Rectal smooth muscle tissue (tissue), 1 donor: ENCODE results near the gene ALKBH7.

Experiments
- H3K27ac ChIP-seq: one replicate; pipeline ENCODE4 v1.7.0; 2013; ENCODE audit warnings: low read depth, low read length, inconsistent platforms
- H3K27me3 ChIP-seq: one replicate; pipeline ENCODE4 v1.7.0; 2013; ENCODE audit warnings: low read length; ENCODE audit not compliant: control insufficient read depth, insufficient read depth
- H3K36me3 ChIP-seq: one replicate; pipeline ENCODE4 v1.7.0; 2013; ENCODE audit warnings: low read length; ENCODE audit not compliant: control insufficient read depth, insufficient read depth
- H3K4me1 ChIP-seq: one replicate; pipeline ENCODE4 v1.7.0; 2013; ENCODE audit warnings: low read length; ENCODE audit not compliant: control insufficient read depth, insufficient read depth
- H3K4me3 ChIP-seq: one replicate; pipeline ENCODE4 v1.7.0; 2013; ENCODE audit warnings: low read length
- H3K9ac ChIP-seq: one replicate; pipeline ENCODE4 v1.7.0; 2013; ENCODE audit warnings: low read length

Gene ALKBH7

GRCh38 chr19:6413291-6413690 lies 40.7 kb downstream of the ALKBH7 start:
- H3K27me3 ChIP-seq = no peaks in the 10 kb centered on the region
- H3K4me3 ChIP-seq = no peak overlapping the region
- peaks cover 37% of the 10 kb centered on the region for H3K36me3 ChIP-seq
- no peaks in the 10 kb centered on the region for H3K4me1 ChIP-seq
- H3K9ac ChIP-seq = no peak overlapping the region
- no peak overlapping the region for H3K27ac ChIP-seq

- peaks cover 39% of the 10 kb centered on the region for H3K36me3 ChIP-seq
- no peak overlapping the region for H3K27ac ChIP-seq
- no peak overlapping the region for H3K9ac ChIP-seq
- H3K27me3 ChIP-seq = no peaks in the 10 kb centered on the region
- no peak overlapping the region for H3K4me3 ChIP-seq
- no peaks in the 10 kb centered on the region for H3K4me1 ChIP-seq
Measured at GRCh38 chr19:6413721-6414643, 41.4 kb downstream of the ALKBH7 start.

- no peak overlapping the region for H3K27ac ChIP-seq
- H3K27me3 ChIP-seq = no peaks in the 10 kb centered on the region
Measured at GRCh38 chr19:6414793-6415590, 42.4 kb downstream of the ALKBH7 start.

GRCh38 chr19:6415591-6416190 lies 43.1 kb downstream of the ALKBH7 start:
- Histone ChIP-seq H3K27ac (no peak overlapping the region), H3K36me3 (peaks cover 39% of the 10 kb centered on the region), H3K9ac (no peak overlapping the region), H3K4me3 (no peak overlapping the region), H3K4me1 (no peaks in the 10 kb centered on the region), H3K27me3 (no peaks in the 10 kb centered on the region)

More at GRCh38 chr19:6414793-6415590, 42.4 kb downstream of the ALKBH7 start:
- no peaks in the 10 kb centered on the region for H3K4me1 ChIP-seq
- no peak overlapping the region for H3K4me3 ChIP-seq
- peaks cover 39% of the 10 kb centered on the region for H3K36me3 ChIP-seq
- H3K9ac ChIP-seq = no peak overlapping the region

GRCh38 chr19:6416658-6417405 lies 44.2 kb downstream of the ALKBH7 start:
- Histone ChIP-seq H3K27ac (no peak overlapping the region), H3K4me1 (no peaks in the 10 kb centered on the region), H3K27me3 (no peaks in the 10 kb centered on the region), H3K4me3 (no peak overlapping the region), H3K9ac (no peak overlapping the region), H3K36me3 (peaks cover 42% of the 10 kb centered on the region)

GRCh38 chr19:6417713-6418561 lies 45.3 kb downstream of the ALKBH7 start:
- no peak overlapping the region for H3K4me3 ChIP-seq
- H3K27ac ChIP-seq = no peak overlapping the region
- no peaks in the 10 kb centered on the region for H3K4me1 ChIP-seq
- no peak overlapping the region for H3K9ac ChIP-seq
- no peaks in the 10 kb centered on the region for H3K27me3 ChIP-seq
- H3K36me3 ChIP-seq = peaks cover 43% of the 10 kb centered on the region

- peaks cover 5% of the 10 kb centered on the region for H3K4me1 ChIP-seq
- H3K27ac ChIP-seq = no peak overlapping the region
- no peak overlapping the region for H3K9ac ChIP-seq
- no peaks in the 10 kb centered on the region for H3K27me3 ChIP-seq
- H3K36me3 ChIP-seq = peaks cover 43% of the 10 kb centered on the region
- no peak overlapping the region for H3K4me3 ChIP-seq
Measured at GRCh38 chr19:6418562-6418932, 46.0 kb downstream of the ALKBH7 start.

- Histone ChIP-seq H3K9ac (no peak overlapping the region), H3K27ac (no peak overlapping the region), H3K36me3 (peaks cover 24% of the 10 kb centered on the region), H3K4me1 (peaks cover 7% of the 10 kb centered on the region), H3K4me3 (no peak overlapping the region), H3K27me3 (no peaks in the 10 kb centered on the region)
Measured at GRCh38 chr19:6421075-6422014, 48.8 kb downstream of the ALKBH7 start.

- peak overlapping the region; percentile 29 for H3K9ac ChIP-seq
- H3K27me3 ChIP-seq = no peaks in the 10 kb centered on the region
- peaks cover 5% of the 10 kb centered on the region for H3K36me3 ChIP-seq
- peak overlapping the region; percentile 41 for H3K27ac ChIP-seq
- H3K4me1 ChIP-seq = peaks cover 7% of the 10 kb centered on the region
- H3K4me3 ChIP-seq = peak overlapping the region; percentile 85
Measured at GRCh38 chr19:6423499-6424194, 51.1 kb downstream of the ALKBH7 start.

- H3K27ac ChIP-seq = peak within 1 kb of the TSS; percentile 79
- no peaks in the 10 kb centered on the region for H3K27me3 ChIP-seq
- peaks cover 7% of the 10 kb centered on the region for H3K4me1 ChIP-seq
- peak within 1 kb of the TSS; percentile 29 for H3K9ac ChIP-seq
- H3K4me3 ChIP-seq = peak within 1 kb of the TSS; percentile 85
- peaks cover 5% of the 10 kb centered on the region for H3K36me3 ChIP-seq
Measured at GRCh38 chr19:6424195-6424938, 51.8 kb downstream of the ALKBH7 start, which contains the start of gene KHSRP. Gene KHSRP, minus strand, starts transcription at chr19:6424811. Its CDS starts 110 bp downstream, at chr19:6424701.
